ENCODE measurements around the gene ADGB. TPM values are rescaled to one million over a fixed set of nuclear protein-coding genes. Genes with fewer than 3 reads are reported as not detected.
"Not testable (repeated sequence)": the region's sequence is repeated elsewhere in the genome, so short reads cannot be mapped to it uniquely, and the experiment has no call there.

The ADGB gene
- total RNA-seq, 2 experiments from 2014 or later, result not detected

DNA sequence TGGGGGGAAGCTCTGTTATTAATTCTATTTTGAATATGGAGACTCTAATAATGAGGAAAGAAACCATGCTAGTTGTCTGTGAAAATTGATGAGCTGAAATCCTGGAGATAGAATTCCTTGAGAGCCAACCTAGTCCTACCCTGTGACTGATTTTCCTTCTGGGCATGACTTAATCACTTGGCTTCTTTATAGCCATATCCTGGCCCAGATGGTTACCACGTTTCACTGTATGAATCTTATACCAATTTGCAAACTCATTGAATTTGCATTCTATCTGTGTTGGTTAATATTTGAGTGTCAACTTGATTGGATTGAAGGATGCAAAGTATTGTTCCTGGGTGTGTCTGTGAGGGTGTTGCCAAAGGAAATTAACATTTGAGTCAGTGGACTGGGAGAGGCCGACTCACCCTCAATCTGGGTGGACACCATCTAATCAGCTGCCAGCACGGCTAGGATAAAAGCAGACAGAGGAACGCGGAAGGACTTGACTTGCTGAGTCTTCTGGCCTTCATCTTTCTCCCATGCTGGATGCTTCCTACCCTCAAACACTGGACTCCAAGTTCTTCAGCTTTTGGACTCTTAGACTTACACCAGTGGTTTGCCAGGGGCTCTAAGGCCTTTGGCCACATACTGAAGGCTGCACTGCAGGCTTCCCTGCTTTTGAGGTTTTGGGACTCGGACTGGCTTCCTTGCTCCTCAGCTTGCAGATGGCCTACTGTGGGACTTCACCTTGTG is 255.9 kb downstream of the ADGB start:
- not testable (repeated sequence) for H3K9me3 Mint-ChIP-seq, H3K27ac Mint-ChIP-seq, H3K27me3 Mint-ChIP-seq, H3K4me3 Mint-ChIP-seq, DNase-seq
- H3K36me3 Mint-ChIP-seq, result peaks cover 28% of the 10 kb centered on the region
- peaks cover 40% of the 10 kb centered on the region for H3K4me1 Mint-ChIP-seq

DNA sequence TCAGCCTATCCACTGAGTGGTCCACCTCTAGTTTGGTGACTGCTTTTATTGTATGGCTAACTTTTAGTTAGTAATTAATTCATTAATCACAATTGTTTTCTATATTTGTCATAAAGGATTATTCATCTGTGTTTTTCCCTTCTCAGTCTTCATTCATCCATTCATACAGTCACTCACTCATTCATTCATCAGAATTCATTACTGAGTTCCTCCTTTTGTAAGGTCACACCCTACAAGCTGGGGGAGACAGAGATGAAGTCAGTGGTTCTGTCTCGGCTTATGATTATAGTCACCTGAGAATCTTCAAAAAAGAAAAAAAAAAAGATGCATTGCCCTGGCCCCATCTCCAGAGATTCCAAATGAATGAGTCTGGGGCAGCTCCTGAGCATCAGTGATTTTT is 257.1 kb downstream of the ADGB start:
- peaks cover 10% of the 10 kb centered on the region for H3K9me3 Mint-ChIP-seq
- no peak overlapping the region for H3K27ac Mint-ChIP-seq
- H3K36me3 Mint-ChIP-seq, result peaks cover 18% of the 10 kb centered on the region
- no peak for DNase-seq
- no peak overlapping the region for H3K4me3 Mint-ChIP-seq
- H3K4me1 Mint-ChIP-seq, result peaks cover 30% of the 10 kb centered on the region
- peaks cover 3% of the 10 kb centered on the region for H3K27me3 Mint-ChIP-seq

- peaks cover 27% of the 10 kb centered on the region for H3K4me1 Mint-ChIP-seq
- no peak for DNase-seq
- peaks cover 10% of the 10 kb centered on the region for H3K9me3 Mint-ChIP-seq
- H3K27ac Mint-ChIP-seq, result no peak overlapping the region
- no peak overlapping the region for H3K4me3 Mint-ChIP-seq
- H3K27me3 Mint-ChIP-seq, result peaks cover 3% of the 10 kb centered on the region
- H3K36me3 Mint-ChIP-seq, result peaks cover 15% of the 10 kb centered on the region
Measured at GRCh38 chr6:146856296-146856695, 257.5 kb downstream of the ADGB start.

- peaks cover 19% of the 10 kb centered on the region for H3K4me1 Mint-ChIP-seq
- no peak overlapping the region for H3K27ac Mint-ChIP-seq
- no peak overlapping the region for H3K4me3 Mint-ChIP-seq
Measured at GRCh38 chr6:146857180-146857979, 258.6 kb downstream of the ADGB start.

GRCh38 chr6:146857980-146858347 is 259.2 kb downstream of the ADGB start:
- Mint-ChIP-seq H3K9me3 (peaks cover 3% of the 10 kb centered on the region), H3K27ac (peak overlapping the region; percentile 23), H3K4me1 (peaks cover 14% of the 10 kb centered on the region), H3K4me3 (peak overlapping the region; percentile 14), H3K27me3 (peaks cover 3% of the 10 kb centered on the region), H3K36me3 (peaks cover 4% of the 10 kb centered on the region)
- DNase-seq, result no peak

More at GRCh38 chr6:146857180-146857979, 258.6 kb downstream of the ADGB start:
- peaks cover 3% of the 10 kb centered on the region for H3K27me3 Mint-ChIP-seq
- DNase-seq, result peak; percentile 77
- peaks cover 7% of the 10 kb centered on the region for H3K9me3 Mint-ChIP-seq
- peaks cover 10% of the 10 kb centered on the region for H3K36me3 Mint-ChIP-seq

- Mint-ChIP-seq H3K4me3 (no peak overlapping the region), H3K27me3 (peaks cover 3% of the 10 kb centered on the region), H3K27ac (no peak overlapping the region), H3K36me3 (no peaks in the 10 kb centered on the region), H3K9me3 (no peaks in the 10 kb centered on the region), H3K4me1 (peaks cover 9% of the 10 kb centered on the region)
- no peak for DNase-seq
Measured at GRCh38 chr6:146859206-146859605, 260.4 kb downstream of the ADGB start.

- DNase-seq, result no peak
- no peak overlapping the region for H3K27ac Mint-ChIP-seq
- H3K36me3 Mint-ChIP-seq, result no peaks in the 10 kb centered on the region
- H3K4me3 Mint-ChIP-seq, result no peak overlapping the region
- peaks cover 9% of the 10 kb centered on the region for H3K4me1 Mint-ChIP-seq
- no peaks in the 10 kb centered on the region for H3K9me3 Mint-ChIP-seq
- peaks cover 3% of the 10 kb centered on the region for H3K27me3 Mint-ChIP-seq
Measured at GRCh38 chr6:146859795-146860495, 261.2 kb downstream of the ADGB start.

GRCh38 chr6:146860583-146860982 is 261.8 kb downstream of the ADGB start:
- peaks cover 9% of the 10 kb centered on the region for H3K4me1 Mint-ChIP-seq
- DNase-seq, result no peak
- no peak overlapping the region for H3K27ac Mint-ChIP-seq
- H3K27me3 Mint-ChIP-seq, result peaks cover 3% of the 10 kb centered on the region
- no peaks in the 10 kb centered on the region for H3K36me3 Mint-ChIP-seq
- no peak overlapping the region for H3K4me3 Mint-ChIP-seq
- H3K9me3 Mint-ChIP-seq, result no peaks in the 10 kb centered on the region

DNA sequence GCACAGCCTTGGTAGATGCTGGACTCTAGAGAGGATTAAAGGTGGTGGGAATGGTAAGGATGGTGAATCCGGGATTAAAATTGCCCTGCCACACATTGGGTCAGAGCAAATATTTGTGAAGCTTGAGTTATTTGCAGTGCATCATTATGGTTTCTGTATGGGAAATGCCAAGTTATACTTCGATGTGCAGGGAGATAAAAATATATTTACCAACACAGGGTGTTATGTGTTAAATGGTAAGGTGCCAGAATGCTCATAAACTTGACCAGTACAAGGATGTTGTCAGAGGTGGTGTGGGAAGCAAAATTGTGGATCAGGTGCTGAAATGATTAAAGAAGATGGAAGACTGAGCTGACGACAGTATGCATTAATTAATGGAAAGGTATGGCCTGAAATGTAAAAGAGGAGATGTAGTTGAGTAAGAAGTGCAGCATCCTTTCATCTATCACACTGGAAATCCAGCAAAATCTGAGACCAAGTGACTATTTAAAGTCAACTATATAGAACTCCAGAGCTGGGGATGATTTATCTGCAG is 262.3 kb downstream of the ADGB start:
- no peak overlapping the region for H3K4me3 Mint-ChIP-seq
- H3K36me3 Mint-ChIP-seq, result no peaks in the 10 kb centered on the region
- H3K27ac Mint-ChIP-seq, result no peak overlapping the region
- H3K27me3 Mint-ChIP-seq, result peaks cover 3% of the 10 kb centered on the region
- peaks cover 9% of the 10 kb centered on the region for H3K4me1 Mint-ChIP-seq
- H3K9me3 Mint-ChIP-seq, result no peaks in the 10 kb centered on the region
- DNase-seq, result no peak

- Mint-ChIP-seq H3K27ac (no peak overlapping the region), H3K27me3 (peaks cover 3% of the 10 kb centered on the region), H3K4me1 (peaks cover 9% of the 10 kb centered on the region), H3K36me3 (no peaks in the 10 kb centered on the region), H3K4me3 (no peak overlapping the region), H3K9me3 (no peaks in the 10 kb centered on the region)
- DNase-seq, result no peak
Measured at GRCh38 chr6:146861716-146862115, 262.9 kb downstream of the ADGB start.

DNA sequence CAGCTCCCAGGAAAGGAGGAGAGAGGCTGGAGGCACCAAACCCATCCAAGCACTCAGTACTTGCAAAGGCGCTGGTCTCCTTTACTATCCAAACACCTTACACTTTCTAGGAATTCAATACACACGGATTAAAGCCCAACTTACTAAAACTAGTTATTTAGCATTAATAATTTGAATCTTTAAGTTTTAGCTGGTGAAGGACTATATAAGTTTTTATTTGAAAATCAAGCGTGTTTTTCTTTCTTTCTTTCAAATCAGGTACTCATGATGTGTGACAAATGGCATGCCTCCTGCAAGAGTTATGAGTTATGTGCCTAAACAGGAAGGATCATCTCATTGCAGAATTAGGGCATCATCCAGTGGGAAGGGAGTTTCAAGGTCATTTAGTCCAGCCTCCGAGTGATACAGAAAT is 263.7 kb downstream of the ADGB start:
- no peak overlapping the region for H3K27ac Mint-ChIP-seq

DNA sequence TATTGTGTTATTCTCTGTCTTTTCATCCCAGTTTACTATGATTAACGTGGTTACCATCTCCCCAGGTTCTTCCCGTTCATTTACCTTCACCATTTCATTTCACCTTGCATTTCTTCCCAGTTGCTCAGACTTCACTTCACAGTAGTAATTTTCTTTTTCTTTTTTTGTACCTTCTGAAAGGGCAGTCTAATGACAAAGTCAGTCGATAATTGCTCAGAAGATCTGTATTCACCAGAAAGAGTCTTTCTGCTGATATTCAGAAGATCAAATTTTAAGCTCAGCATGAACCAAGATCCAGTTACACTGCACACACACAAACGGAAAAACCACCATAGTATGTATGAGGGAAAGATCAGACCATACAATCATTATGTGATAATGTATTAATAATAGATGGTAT is 265.5 kb downstream of the ADGB start:
- Mint-ChIP-seq H3K9me3 (no peaks in the 10 kb centered on the region), H3K4me3 (no peak overlapping the region), H3K4me1 (peaks cover 2% of the 10 kb centered on the region), H3K27me3 (no peaks in the 10 kb centered on the region), H3K36me3 (no peaks in the 10 kb centered on the region), H3K27ac (no peak overlapping the region)
- no peak for DNase-seq

More for the DNA sequence above, 263.7 kb downstream of the ADGB start:
- DNase-seq, result no peak
- H3K9me3 Mint-ChIP-seq, result no peaks in the 10 kb centered on the region
- H3K4me1 Mint-ChIP-seq, result peaks cover 7% of the 10 kb centered on the region
- peaks cover under 1% of the 10 kb centered on the region for H3K27me3 Mint-ChIP-seq
- no peak overlapping the region for H3K4me3 Mint-ChIP-seq
- no peaks in the 10 kb centered on the region for H3K36me3 Mint-ChIP-seq

- H3K36me3 Mint-ChIP-seq, result no peaks in the 10 kb centered on the region
- H3K27ac Mint-ChIP-seq, result no peak overlapping the region
- H3K9me3 Mint-ChIP-seq, result no peaks in the 10 kb centered on the region
- H3K27me3 Mint-ChIP-seq, result no peaks in the 10 kb centered on the region
- H3K4me3 Mint-ChIP-seq, result no peak overlapping the region
- H3K4me1 Mint-ChIP-seq, result no peaks in the 10 kb centered on the region
- no peak for DNase-seq
Measured at GRCh38 chr6:146864885-146865284, 266.1 kb downstream of the ADGB start.
